IPS DF 6.9 (cell line): ENCODE data around the gene ORAI2.

Experiments
- DNase-seq: peaks from one replicate; pipeline ENCODE4 v3.0.0-alpha.2; 2013; ENCODE audit warnings: low read depth, low spot score
- H3K27ac ChIP-seq: one replicate; pipeline ENCODE4 v1.5.1; 2013; ENCODE audit warnings: low read length, control low read depth
- H3K27me3 ChIP-seq: 2 replicates; pipeline ENCODE4 v1.6.1; 2013; ENCODE audit warnings: mild to moderate bottlenecking, low read length; ENCODE audit not compliant: control insufficient read depth, insufficient read depth
- H3K36me3 ChIP-seq: 2 replicates; pipeline ENCODE4 v1.6.1; 2013; ENCODE audit warnings: low read length; ENCODE audit not compliant: control insufficient read depth, insufficient read depth
- H3K4me1 ChIP-seq: 2 replicates; pipeline ENCODE4 v1.6.1; 2013; ENCODE audit warnings: low read length; ENCODE audit not compliant: control insufficient read depth, insufficient read depth
- H3K4me3 ChIP-seq: 2 replicates; pipeline ENCODE4 v1.5.1; 2013; ENCODE audit warnings: mild to moderate bottlenecking, low read length
- H3K9me3 ChIP-seq: 2 replicates; pipeline ENCODE4 v1.6.1; 2013; ENCODE audit warnings: low read length, inconsistent platforms; ENCODE audit not compliant: control insufficient read depth, insufficient read depth
- WGBS: extraction: QIAGEN DNeasy Blood & Tissue Kit; methylation state at CpG from one replicate; pipeline ENCODE4 v1.1.7; 2013; ENCODE audit warnings: mixed read lengths, missing lambda C conversion rate; ENCODE audit not compliant: insufficient read length, insufficient coverage; 5-methylcytosine and 5-hydroxymethylcytosine counted together

Gene ORAI2

GRCh38 chr7:102456327-102456726 lies 23.0 kb downstream of the ORAI2 start:
- Histone ChIP-seq H3K27me3 (no peaks in the 10 kb centered on the region), H3K4me3 (no peak overlapping the region), H3K4me1 (no peaks in the 10 kb centered on the region; the same call in 1 of the 2 replicates), H3K36me3 (peaks cover 15% of the 10 kb centered on the region), H3K9me3 (no peaks in the 10 kb centered on the region), H3K27ac (no peak overlapping the region)
- no CpG with 5 or more reads among the region's 10 CpGs for WGBS
- no peak for DNase-seq

GRCh38 chr7:102457352-102457924 lies 24.1 kb downstream of the ORAI2 start:
- Histone ChIP-seq H3K36me3 (peaks cover 15% of the 10 kb centered on the region), H3K4me3 (no peak overlapping the region), H3K9me3 (no peaks in the 10 kb centered on the region), H3K27ac (no peak overlapping the region), H3K27me3 (no peaks in the 10 kb centered on the region), H3K4me1 (no peaks in the 10 kb centered on the region; the same call in 1 of the 2 replicates)
- no peak for DNase-seq
- WGBS, result no CpG with 5 or more reads among the region's 40 CpGs

- Histone ChIP-seq H3K4me1 (peaks cover 2% of the 10 kb centered on the region), H3K27ac (no peak overlapping the region), H3K27me3 (no peaks in the 10 kb centered on the region), H3K36me3 (peaks cover 15% of the 10 kb centered on the region), H3K4me3 (no peak overlapping the region), H3K9me3 (no peaks in the 10 kb centered on the region)
- no peak for DNase-seq
- WGBS, result no CpG with 5 or more reads among the region's 24 CpGs
Measured at GRCh38 chr7:102459221-102459844, 26.0 kb downstream of the ORAI2 start.

GRCh38 chr7:102460467-102460866 lies 27.1 kb downstream of the ORAI2 start:
- peaks cover 15% of the 10 kb centered on the region for H3K36me3 ChIP-seq
- no peak for DNase-seq
- no peak overlapping the region for H3K4me3 ChIP-seq
- H3K27me3 ChIP-seq, result no peaks in the 10 kb centered on the region
- H3K9me3 ChIP-seq, result no peaks in the 10 kb centered on the region
- H3K4me1 ChIP-seq, result peaks cover 2% of the 10 kb centered on the region; the same call in 1 of the 2 replicates
- no peak overlapping the region for H3K27ac ChIP-seq
- no CpG with 5 or more reads among the region's 8 CpGs for WGBS

- H3K27me3 ChIP-seq, result no peaks in the 10 kb centered on the region
- peaks cover 11% of the 10 kb centered on the region for H3K36me3 ChIP-seq
- no peak for DNase-seq
- WGBS, result no CpG with 5 or more reads among the region's 24 CpGs
- peak overlapping the region; percentile 60 for H3K4me3 ChIP-seq
- no peak overlapping the region for H3K27ac ChIP-seq
- no peaks in the 10 kb centered on the region for H3K9me3 ChIP-seq
- H3K4me1 ChIP-seq, result peaks cover 2% of the 10 kb centered on the region; the same call in 1 of the 2 replicates
Measured at GRCh38 chr7:102463841-102464576, 30.6 kb downstream of the ORAI2 start.

- Histone ChIP-seq H3K4me1 (peaks cover 2% of the 10 kb centered on the region; the same call in 1 of the 2 replicates), H3K27me3 (no peaks in the 10 kb centered on the region), H3K4me3 (peak within 1 kb of the TSS; percentile 60), H3K36me3 (peaks cover 7% of the 10 kb centered on the region; the same call in 1 of the 2 replicates), H3K9me3 (no peaks in the 10 kb centered on the region), H3K27ac (no peak within 1 kb of the TSS)
- peak; percentile 74 for DNase-seq
- WGBS, result no CpG with 5 or more reads among the region's 81 CpGs
Measured at GRCh38 chr7:102464577-102465280, 31.4 kb downstream of the ORAI2 start, which contains the start of the genes ALKBH4 and LRWD1. Gene ALKBH4, minus strand, starts transcription at chr7:102464863. Its CDS starts 27 bp downstream, at chr7:102464836. Gene LRWD1, plus strand, starts transcription at chr7:102464984. Its CDS starts 97 bp downstream, at chr7:102465081.

- no CpG with 5 or more reads among the region's 7 CpGs for WGBS
- H3K4me1 ChIP-seq, result peaks cover 2% of the 10 kb centered on the region; the same call in 1 of the 2 replicates
- H3K9me3 ChIP-seq, result no peaks in the 10 kb centered on the region
- no peaks in the 10 kb centered on the region for H3K27me3 ChIP-seq
- H3K4me3 ChIP-seq, result no peak overlapping the region
- no peak for DNase-seq
- peaks cover 7% of the 10 kb centered on the region; the same call in 1 of the 2 replicates for H3K36me3 ChIP-seq
- H3K27ac ChIP-seq, result no peak overlapping the region
Measured at GRCh38 chr7:102466097-102466496, 32.7 kb downstream of the ORAI2 start.

GRCh38 chr7:102467581-102468477 lies 34.5 kb downstream of the ORAI2 start:
- WGBS, result no CpG with 5 or more reads among the region's 24 CpGs
- H3K9me3 ChIP-seq, result no peaks in the 10 kb centered on the region
- no peak for DNase-seq
- H3K27me3 ChIP-seq, result no peaks in the 10 kb centered on the region
- peaks cover 13% of the 10 kb centered on the region for H3K36me3 ChIP-seq
- H3K4me3 ChIP-seq, result no peak overlapping the region
- peaks cover 2% of the 10 kb centered on the region; the same call in 1 of the 2 replicates for H3K4me1 ChIP-seq
- H3K27ac ChIP-seq, result no peak overlapping the region

- H3K27me3 ChIP-seq, result no peaks in the 10 kb centered on the region
- no peak for DNase-seq
- WGBS, result no CpG with 5 or more reads among the region's 40 CpGs
- peaks cover 19% of the 10 kb centered on the region for H3K36me3 ChIP-seq
- no peak overlapping the region for H3K27ac ChIP-seq
- H3K4me3 ChIP-seq, result no peak overlapping the region
- no peaks in the 10 kb centered on the region for H3K9me3 ChIP-seq
- peaks cover 2% of the 10 kb centered on the region; the same call in 1 of the 2 replicates for H3K4me1 ChIP-seq
Measured at GRCh38 chr7:102468478-102469350, 35.3 kb downstream of the ORAI2 start.
